Right lobe of liver (tissue), 4 donors: ENCODE measurements around the gene ATAD2B.

ENCODE experiments used
- CTCF ChIP-seq, 4 donors: fragments of 200-600 bp in 3 of 4; fragments of 450-650 bp in 1 of 4; IDR thresholded peaks; one replicate each; pipeline versions ENCODE4 v1.5.1 to v1.8.0; 2016 to 2022; ENCODE audit warnings: antibody characterized with exemption in 4 of 4, mild to moderate bottlenecking in 2 of 4
- POLR2A ChIP-seq: fragments of 450-650 bp; IDR thresholded peaks from one replicate; pipeline ENCODE4 v1.6.1; 2017; ENCODE audit warnings: antibody characterized with exemption, mild to moderate bottlenecking
- donor health status: DM: no; HTN: no; CAD: no.
- donor health status: DM: no; HTN: no; CAD: no.
- donor health status: DM: no; HTN: yes; CAD: no.

GRCh38 chr2:23751747-23752265, 175.1 kb downstream of the ATAD2B start:
- TF ChIP-seq POLR2A = no peak
- TF ChIP-seq CTCF (IDR thresholded peaks at IDR 0.05) = no peak
